Spleen (tissue), 11 donors: ENCODE measurements around the gene ENDOG. TPM values are rescaled to one million over a fixed set of nuclear protein-coding genes. Genes with fewer than 3 reads are reported as not detected.

ENCODE experiments used
- DNase-seq: peaks from one replicate; pipeline ENCODE4 v3.0.0-alpha.2; 2020
- H3K27ac ChIP-seq, 8 donors: fragments of 200-600 bp; sonication (generic) in 7 of 8; 1 replicate in 4 of 8; 2 replicates in 4 of 8; pipeline versions ENCODE4 v1.5.0 to v1.8.0; 2016 to 2021; ENCODE audit warnings: inconsistent platforms in 4 of 8, mild to moderate bottlenecking in 4 of 8, moderate library complexity in 1 of 8
- H3K27me3 ChIP-seq, 7 donors: fragments of 200-600 bp; sonication (generic) in 6 of 7; replicated peaks in 1 of 7; 1 replicate in 4 of 7; 2 replicates in 3 of 7; pipeline versions ENCODE4 v1.5.0 to v1.8.0; 2016 to 2021; ENCODE audit warnings: inconsistent platforms in 3 of 7, mild to moderate bottlenecking in 1 of 7
- H3K36me3 ChIP-seq, 6 donors: fragments of 200-600 bp; sonication (generic) in 5 of 6; 1 replicate in 4 of 6; 2 replicates in 2 of 6; pipeline versions ENCODE4 v1.5.0 to v1.8.0; 2016 to 2021; ENCODE audit warnings: inconsistent platforms in 2 of 6
- H3K4me1 ChIP-seq, 6 donors: fragments of 200-600 bp; sonication (generic) in 5 of 6; 1 replicate in 3 of 6; 2 replicates in 3 of 6; pipeline versions ENCODE4 v1.5.0 to v1.8.0; 2016 to 2021; ENCODE audit warnings: inconsistent platforms in 3 of 6
- H3K4me3 ChIP-seq, 8 donors: fragments of 200-600 bp; sonication (generic) in 7 of 8; 1 replicate in 4 of 8; 2 replicates in 4 of 8; pipeline versions ENCODE4 v1.5.0 to v1.8.0; 2016 to 2021; ENCODE audit warnings: inconsistent platforms in 4 of 8, mild to moderate bottlenecking in 4 of 8, moderate library complexity in 2 of 8
- H3K9me3 ChIP-seq, 8 donors: fragments of 200-600 bp; sonication (generic) in 7 of 8; 1 replicate in 4 of 8; 2 replicates in 4 of 8; pipeline versions ENCODE4 v1.5.0 to v1.8.0; 2016 to 2021; ENCODE audit warnings: inconsistent platforms in 4 of 8
- CTCF ChIP-seq, 11 experiments: fragments of 200-600 bp in 7 of 11; fragments of 450-650 bp in 4 of 11; sonication (generic) in 4 of 11; IDR thresholded peaks in 8 of 11; conservative IDR thresholded peaks in 3 of 11; 1 replicate in 7 of 11; 2 replicates in 4 of 11; pipeline versions ENCODE4 v1.4.0 to v1.8.0; 2016 to 2021; ENCODE audit warnings: antibody characterized with exemption in 11 of 11, inconsistent platforms in 4 of 11, mild to moderate bottlenecking in 1 of 11
- POLR2A ChIP-seq, 3 donors: fragments of 450-650 bp; IDR thresholded peaks; one replicate each; pipeline ENCODE4 v1.5.1; 2017; ENCODE audit warnings: antibody characterized with exemption in 3 of 3, mild to moderate bottlenecking in 1 of 3
- POLR2AphosphoS5 ChIP-seq, 3 donors: sonication (generic); formaldehyde crosslinking; IDR thresholded peaks; one replicate each; pipeline ENCODE4 v1.5.1; 2017; ENCODE audit warnings: antibody characterized with exemption in 3 of 3
- WGBS, 5 donors: extraction: QIAGEN DNeasy Blood & Tissue Kit in 3 of 5; methylation state at CpG; one replicate each; pipeline versions ENCODE4 v1.1.5 to v1.1.7; 2013 to 2018; 5-methylcytosine and 5-hydroxymethylcytosine counted together
- intact Hi-C: fragments of 100-400 bp; cut with DNase I; formaldehyde crosslinking; loops from one replicate; pipeline ENCODE4 v1.15.0; 2023; ENCODE audit warnings: low total_unique reads
- polyA plus RNA-seq, 3 donors: library from polyadenylated mRNA; stranded (reverse); fragments of 200-250 nt; gene quantifications; one replicate each; pipeline ENCODE4 v1.2.1, GENCODE V29; 2013
- total RNA-seq, 7 donors: library from RNA; depleted of rRNA in 3 of 7; stranded (reverse); fragments of >200 nt in 3 of 7; fragmentation: NEBNext Ultra II Directional in 4 of 7; extraction: Animal tissue kit (Norgen Biotek cat#: 25700) in 4 of 7; gene quantifications; one replicate each; pipeline versions ENCODE4 v1.1.0 to v1.2.1, GENCODE V29; 2016 to 2021
- donor health status: healthy with polysubstance abuse.
- donor health status: DM: no; HTN: no; CAD: no; lungs with moderate emphysema.
- donor health status: DM: no; HTN: no; CAD: no.
- donor health status: Bipolar disorder and iron deficiency.
- donor health status: healthy.
- donor health status: DM: no; HTN: no; CAD: no.
- donor health status: DM: yes; HTN: yes; CAD: no.

ENDOG gene
- total and polyA plus RNA-seq, 10 donors = 9.6 to 16.9 (median 13.3) TPM

- Histone ChIP-seq H3K27ac (peak overlapping the region in 3 of 8 donors; percentile 15 to 38 (median 22)), H3K4me3 (no peak overlapping the region), H3K36me3 (no peaks in the 10 kb centered on the region), H3K4me1 (peaks cover 0 to 22% (median 1%) of the 10 kb centered on the region in 6 donors), H3K9me3 (peaks cover 0 to 14% (median 8%) of the 10 kb centered on the region in 8 donors), H3K27me3 (no peaks in the 10 kb centered on the region)
- TF ChIP-seq POLR2AphosphoS5 (IDR thresholded peaks at IDR 0.05) = no peak
- no peak for TF ChIP-seq POLR2A (IDR thresholded peaks at IDR 0.05)
- TF ChIP-seq CTCF (IDR thresholded peaks at IDR 0.05 in 8 of 11, conservative IDR thresholded peaks at IDR 0.05 in 3 of 11) = no peak
- intact Hi-C loops = no loop called here
- 49 to 69% (median 64%) methylated on average over 7 of the region's 7 CpGs for whole genome bisulfite sequencing, 5 donors
- no peak for DNase-seq
Observed at GRCh38 chr9:128781187-128782070, 36.9 kb upstream of the ENDOG start.

- intact Hi-C loops = no loop called here
- TF ChIP-seq POLR2AphosphoS5 (IDR thresholded peaks at IDR 0.05) = no peak
- no peak for TF ChIP-seq CTCF (IDR thresholded peaks at IDR 0.05 in 8 of 11, conservative IDR thresholded peaks at IDR 0.05 in 3 of 11)
- no peak for TF ChIP-seq POLR2A (IDR thresholded peaks at IDR 0.05)
- Histone ChIP-seq H3K4me1 (peaks cover under 1 to 31% (median 6%) of the 10 kb centered on the region in 6 donors), H3K9me3 (peaks cover 0 to 11% (median 6%) of the 10 kb centered on the region in 8 donors), H3K27me3 (no peaks in the 10 kb centered on the region), H3K4me3 (no peak overlapping the region), H3K27ac (no peak overlapping the region), H3K36me3 (no peaks in the 10 kb centered on the region)
- 81 to 95% (median 92%) methylated on average over 1 of the region's 1 CpG for WGBS, 5 donors
- DNase-seq = no peak
Observed at GRCh38 chr9:128782669-128783068, 35.6 kb upstream of the ENDOG start.

GRCh38 chr9:128785427-128785826 is 32.9 kb upstream of the ENDOG start:
- TF ChIP-seq CTCF (IDR thresholded peaks at IDR 0.05 in 8 of 11, conservative IDR thresholded peaks at IDR 0.05 in 3 of 11) = no peak
- no peak for TF ChIP-seq POLR2AphosphoS5 (IDR thresholded peaks at IDR 0.05)
- TF ChIP-seq POLR2A (IDR thresholded peaks at IDR 0.05) = no peak
- DNase-seq = no peak
- Histone ChIP-seq H3K36me3 (peaks cover 0 to 23% (median 3%) of the 10 kb centered on the region in 6 donors), H3K27ac (no peak overlapping the region), H3K27me3 (no peaks in the 10 kb centered on the region), H3K4me1 (peaks cover 9 to 58% (median 25%) of the 10 kb centered on the region in 6 donors), H3K9me3 (peaks cover 0 to 11% (median 6%) of the 10 kb centered on the region in 8 donors), H3K4me3 (no peak overlapping the region)
- 91 to 96% (median 93%) methylated on average over 6 of the region's 6 CpGs for WGBS, 5 donors
- intact Hi-C loops = no loop called here
